ENCODE results near the gene APOBEC4.

APOBEC4 gene

DNA sequence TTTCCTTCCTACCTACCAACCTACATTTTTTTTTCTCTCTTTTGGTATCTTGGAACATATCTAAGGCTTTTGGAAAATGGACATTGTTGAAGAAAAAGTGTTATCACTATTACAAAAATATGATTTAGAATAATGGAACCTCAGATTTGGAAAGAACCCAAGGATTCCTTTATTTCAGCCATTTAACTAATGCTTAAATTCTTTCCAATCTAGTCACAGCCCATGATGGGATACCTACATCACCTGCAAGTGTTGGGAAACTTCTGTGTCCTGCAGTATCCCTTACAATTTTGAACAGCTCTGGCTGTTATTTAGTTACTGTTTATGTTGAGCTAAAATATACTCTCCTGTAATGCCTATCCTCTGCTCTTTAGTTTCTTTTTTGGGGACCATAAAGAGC lies 22.3 kb upstream of the APOBEC4 start:
- no peaks in the 10 kb centered on the region for H3K9me3 ChIP-seq (ENCODE audit: control insufficient read depth, low read length)
- H3K4me1 ChIP-seq (ENCODE audit: control insufficient read depth, insufficient read depth, low read length, poor library complexity, severe bottlenecking): no peaks in the 10 kb centered on the region
- H3K4me3 ChIP-seq (ENCODE audit: insufficient read depth, low read depth, low read length, poor library complexity, severe bottlenecking): no peak overlapping the region
- H3K27me3 ChIP-seq (replicated peaks; ENCODE audit: control insufficient read depth, insufficient read depth, low read length, poor library complexity, severe bottlenecking): no peaks in the 10 kb centered on the region
- no peak for DNase-seq
- H3K36me3 ChIP-seq (ENCODE audit: control insufficient read depth, insufficient read depth, low read length): no peaks in the 10 kb centered on the region
- no peak overlapping the region for H3K27ac ChIP-seq (ENCODE audit: insufficient read depth, low read length, poor library complexity, severe bottlenecking)

DNA sequence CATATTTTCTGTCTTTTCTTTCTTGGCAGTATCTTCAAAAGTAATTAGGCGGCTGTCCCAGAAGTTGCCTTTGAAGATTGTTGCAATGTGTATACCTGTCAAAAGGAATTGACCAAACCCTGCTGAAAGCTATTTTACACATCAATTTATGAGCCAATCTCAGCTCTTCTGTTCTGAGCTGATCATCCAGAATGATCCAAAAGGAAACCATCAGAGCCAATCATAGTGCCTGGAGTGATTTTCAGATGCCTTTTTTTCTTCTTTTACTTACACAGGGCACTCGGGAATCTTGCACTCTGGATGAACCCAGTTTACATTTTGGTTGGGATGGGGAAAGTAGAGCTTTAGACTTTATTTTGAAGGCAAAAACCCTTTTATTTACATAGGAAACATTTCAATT lies 21.8 kb upstream of the APOBEC4 start:
- no peaks in the 10 kb centered on the region for H3K36me3 ChIP-seq (ENCODE audit: control insufficient read depth, insufficient read depth, low read length)
- no peak for DNase-seq
- no peaks in the 10 kb centered on the region for H3K4me1 ChIP-seq (ENCODE audit: control insufficient read depth, insufficient read depth, low read length, poor library complexity, severe bottlenecking)
- H3K27me3 ChIP-seq (replicated peaks; ENCODE audit: control insufficient read depth, insufficient read depth, low read length, poor library complexity, severe bottlenecking): no peaks in the 10 kb centered on the region
- no peaks in the 10 kb centered on the region for H3K9me3 ChIP-seq (ENCODE audit: control insufficient read depth, low read length)
- no peak overlapping the region for H3K27ac ChIP-seq (ENCODE audit: insufficient read depth, low read length, poor library complexity, severe bottlenecking)
- H3K4me3 ChIP-seq (ENCODE audit: insufficient read depth, low read depth, low read length, poor library complexity, severe bottlenecking): no peak overlapping the region

DNA sequence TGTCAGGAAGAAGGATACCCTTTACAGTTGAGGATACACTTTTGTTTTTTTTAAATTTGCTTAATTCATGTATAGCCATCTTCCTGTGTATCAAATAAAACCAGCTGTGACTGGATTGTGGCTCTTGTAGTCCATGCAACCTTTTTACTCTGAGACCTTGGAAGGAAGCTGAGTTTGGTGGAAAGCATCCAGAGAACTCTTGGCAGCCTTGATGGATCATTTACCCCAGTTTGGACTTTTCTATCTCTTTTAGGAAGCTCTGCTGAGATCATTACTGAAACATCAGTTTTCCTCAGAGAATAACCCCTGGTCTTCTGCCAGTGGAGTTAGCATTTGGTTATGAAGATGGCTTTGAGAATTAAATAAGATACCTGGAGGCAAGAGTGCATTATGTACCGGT lies 21.2 kb upstream of the APOBEC4 start:
- Histone ChIP-seq H3K4me3 (ENCODE audit: insufficient read depth, low read depth, low read length, poor library complexity, severe bottlenecking) (no peak overlapping the region), H3K27me3 (replicated peaks; ENCODE audit: control insufficient read depth, insufficient read depth, low read length, poor library complexity, severe bottlenecking) (no peaks in the 10 kb centered on the region), H3K27ac (ENCODE audit: insufficient read depth, low read length, poor library complexity, severe bottlenecking) (no peak overlapping the region), H3K9me3 (ENCODE audit: control insufficient read depth, low read length) (no peaks in the 10 kb centered on the region), H3K36me3 (ENCODE audit: control insufficient read depth, insufficient read depth, low read length) (no peaks in the 10 kb centered on the region), H3K4me1 (ENCODE audit: control insufficient read depth, insufficient read depth, low read length, poor library complexity, severe bottlenecking) (no peaks in the 10 kb centered on the region)
- no peak for DNase-seq

DNA sequence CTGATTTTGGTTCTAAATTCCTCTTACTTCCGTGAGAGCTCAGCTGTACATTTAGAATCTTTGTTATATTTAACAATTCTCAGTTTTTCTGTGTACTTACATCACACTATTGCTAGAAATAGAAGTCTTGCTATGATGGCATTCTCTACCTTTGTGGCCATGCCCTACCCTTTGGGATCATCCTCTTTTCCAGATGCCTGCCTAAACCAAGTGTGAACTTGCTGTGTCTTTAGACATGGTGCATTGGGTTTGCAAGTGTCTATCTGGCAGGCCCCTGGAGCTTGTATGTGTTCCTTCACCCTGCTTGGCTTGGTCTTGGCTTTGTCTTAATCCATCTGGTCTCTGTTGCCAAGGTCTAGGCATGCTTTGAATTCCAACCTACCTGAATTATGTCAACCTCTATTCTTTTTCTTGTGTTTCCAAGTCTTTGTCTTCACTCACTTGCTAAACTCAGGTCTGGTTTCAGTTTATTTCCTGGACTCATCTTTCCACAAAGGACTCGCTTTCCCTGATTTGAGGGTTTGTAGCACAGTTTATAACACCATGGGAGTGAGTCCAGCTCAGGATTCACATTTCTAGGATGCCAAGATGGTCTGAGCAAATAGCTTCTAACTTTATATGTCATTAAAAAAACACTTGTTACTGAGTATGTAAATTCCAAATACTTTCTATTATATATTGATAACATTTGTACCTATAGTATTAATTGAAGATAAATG lies 20.6 kb upstream of the APOBEC4 start:
- no peaks in the 10 kb centered on the region for H3K4me1 ChIP-seq (ENCODE audit: control insufficient read depth, insufficient read depth, low read length, poor library complexity, severe bottlenecking)

DNA sequence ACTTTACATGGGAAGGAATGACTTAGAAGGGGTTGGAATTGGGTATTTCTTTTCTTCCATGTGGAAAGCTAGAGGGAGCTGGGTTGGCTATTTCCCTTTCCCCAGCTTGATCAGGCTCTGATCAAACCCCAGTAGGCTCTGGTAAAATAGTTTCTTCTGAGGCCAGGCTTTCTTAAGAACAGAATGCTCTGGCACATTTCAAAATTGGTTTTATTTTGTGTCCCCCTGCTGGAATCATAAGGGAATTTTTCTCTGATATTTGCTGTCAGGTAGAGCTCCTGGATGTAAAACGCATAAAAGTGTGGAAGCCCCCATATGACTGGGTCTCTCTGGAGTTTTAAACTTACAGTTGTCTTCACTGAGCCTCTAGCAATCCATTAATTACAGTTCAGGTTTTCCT lies 17.1 kb upstream of the APOBEC4 start:
- Histone ChIP-seq H3K9me3 (ENCODE audit: control insufficient read depth, low read length) (no peaks in the 10 kb centered on the region), H3K27me3 (replicated peaks; ENCODE audit: control insufficient read depth, insufficient read depth, low read length, poor library complexity, severe bottlenecking) (no peaks in the 10 kb centered on the region), H3K4me1 (ENCODE audit: control insufficient read depth, insufficient read depth, low read length, poor library complexity, severe bottlenecking) (no peaks in the 10 kb centered on the region), H3K36me3 (ENCODE audit: control insufficient read depth, insufficient read depth, low read length) (no peaks in the 10 kb centered on the region), H3K27ac (ENCODE audit: insufficient read depth, low read length, poor library complexity, severe bottlenecking) (no peak overlapping the region), H3K4me3 (ENCODE audit: insufficient read depth, low read depth, low read length, poor library complexity, severe bottlenecking) (no peak overlapping the region)
- DNase-seq: no peak

More for the DNA sequence above, 20.6 kb upstream of the APOBEC4 start:
- Histone ChIP-seq H3K27ac (ENCODE audit: insufficient read depth, low read length, poor library complexity, severe bottlenecking) (no peak overlapping the region), H3K4me3 (ENCODE audit: insufficient read depth, low read depth, low read length, poor library complexity, severe bottlenecking) (no peak overlapping the region), H3K36me3 (ENCODE audit: control insufficient read depth, insufficient read depth, low read length) (no peaks in the 10 kb centered on the region), H3K9me3 (ENCODE audit: control insufficient read depth, low read length) (no peaks in the 10 kb centered on the region), H3K27me3 (replicated peaks; ENCODE audit: control insufficient read depth, insufficient read depth, low read length, poor library complexity, severe bottlenecking) (no peaks in the 10 kb centered on the region)
- DNase-seq: no peak

DNA sequence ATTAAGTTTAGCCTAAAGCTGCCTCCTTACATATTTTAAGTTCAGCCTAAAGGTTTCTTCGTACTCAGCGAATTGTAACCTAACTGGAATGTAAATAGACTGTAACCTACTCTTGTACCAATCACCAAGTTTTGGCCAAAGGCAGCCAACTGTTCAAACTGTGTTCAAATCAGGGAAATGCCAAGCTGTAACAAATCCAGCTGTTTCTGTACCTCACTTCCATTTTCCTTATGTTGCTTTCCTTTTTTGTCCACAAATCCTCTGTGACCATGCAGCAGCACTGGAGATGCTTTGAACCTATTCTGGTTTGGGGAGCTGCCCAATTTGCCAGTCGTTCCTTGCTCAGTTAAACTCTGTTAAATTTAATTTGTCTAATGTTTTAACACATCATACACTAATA lies 3.2 kb upstream of the APOBEC4 start:
- Histone ChIP-seq H3K27ac (ENCODE audit: insufficient read depth, low read length, poor library complexity, severe bottlenecking) (no peak overlapping the region), H3K27me3 (replicated peaks; ENCODE audit: control insufficient read depth, insufficient read depth, low read length, poor library complexity, severe bottlenecking) (no peaks in the 10 kb centered on the region), H3K36me3 (ENCODE audit: control insufficient read depth, insufficient read depth, low read length) (no peaks in the 10 kb centered on the region), H3K9me3 (ENCODE audit: control insufficient read depth, low read length) (no peaks in the 10 kb centered on the region), H3K4me3 (ENCODE audit: insufficient read depth, low read depth, low read length, poor library complexity, severe bottlenecking) (no peak overlapping the region), H3K4me1 (ENCODE audit: control insufficient read depth, insufficient read depth, low read length, poor library complexity, severe bottlenecking) (peaks cover 6% of the 10 kb centered on the region)
- no peak for DNase-seq

DNA sequence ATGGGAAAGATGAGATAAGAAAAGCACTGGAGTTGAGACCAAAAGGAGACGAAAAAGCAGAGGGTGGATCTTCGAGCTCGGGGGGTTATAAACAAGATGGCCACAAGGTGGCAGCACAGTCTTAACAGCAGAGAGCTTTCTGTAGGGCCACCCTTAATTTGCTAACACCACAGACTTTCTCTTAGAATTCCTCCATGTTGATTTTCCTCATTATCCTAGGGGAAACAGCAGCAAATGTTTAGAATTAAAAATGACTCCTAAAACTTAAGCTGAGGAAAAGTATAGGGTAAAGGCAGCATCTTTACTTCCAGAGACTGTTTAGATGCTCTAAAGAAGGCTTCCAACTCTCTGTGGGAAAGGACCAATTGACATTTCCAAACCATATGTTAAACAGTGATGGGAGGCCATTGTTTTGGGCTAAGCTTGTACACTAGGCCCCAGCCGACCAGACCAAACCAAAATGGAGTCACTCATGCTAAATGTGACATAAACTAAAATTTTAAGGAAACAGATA lies 2.5 kb upstream of the APOBEC4 start:
- no peaks in the 10 kb centered on the region for H3K27me3 ChIP-seq (replicated peaks; ENCODE audit: control insufficient read depth, insufficient read depth, low read length, poor library complexity, severe bottlenecking)
- no peak overlapping the region for H3K4me3 ChIP-seq (ENCODE audit: insufficient read depth, low read depth, low read length, poor library complexity, severe bottlenecking)
- peak; percentile 25 to 51 (median 25) for DNase-seq
- H3K9me3 ChIP-seq (ENCODE audit: control insufficient read depth, low read length): no peaks in the 10 kb centered on the region
- no peaks in the 10 kb centered on the region for H3K36me3 ChIP-seq (ENCODE audit: control insufficient read depth, insufficient read depth, low read length)
- H3K27ac ChIP-seq (ENCODE audit: insufficient read depth, low read length, poor library complexity, severe bottlenecking): no peak overlapping the region
- H3K4me1 ChIP-seq (ENCODE audit: control insufficient read depth, insufficient read depth, low read length, poor library complexity, severe bottlenecking): peaks cover 7% of the 10 kb centered on the region

DNA sequence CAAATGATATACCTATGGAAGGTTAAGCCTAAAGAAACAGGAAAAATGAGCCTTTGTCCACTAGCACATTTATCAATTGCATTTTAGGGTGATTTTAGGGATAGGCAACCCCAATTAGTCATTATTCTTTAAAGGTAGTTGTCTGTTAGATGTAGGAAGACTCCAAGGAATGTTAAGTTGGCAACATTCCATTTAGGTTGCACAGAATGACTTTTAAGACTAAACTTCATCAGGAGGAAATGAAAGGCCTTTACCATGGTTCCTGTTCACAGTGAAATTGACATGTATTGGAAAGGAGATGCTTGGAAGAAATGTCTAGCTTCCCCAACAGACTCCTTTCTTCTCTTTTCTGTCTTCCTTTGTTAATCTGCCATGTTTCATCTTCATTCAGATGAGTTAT lies 1.6 kb upstream of the APOBEC4 start:
- no peaks in the 10 kb centered on the region for H3K36me3 ChIP-seq (ENCODE audit: control insufficient read depth, insufficient read depth, low read length)
- no peak overlapping the region for H3K27ac ChIP-seq (ENCODE audit: insufficient read depth, low read length, poor library complexity, severe bottlenecking)
- H3K4me3 ChIP-seq (ENCODE audit: insufficient read depth, low read depth, low read length, poor library complexity, severe bottlenecking): no peak overlapping the region
- H3K9me3 ChIP-seq (ENCODE audit: control insufficient read depth, low read length): no peaks in the 10 kb centered on the region
- H3K27me3 ChIP-seq (replicated peaks; ENCODE audit: control insufficient read depth, insufficient read depth, low read length, poor library complexity, severe bottlenecking): no peaks in the 10 kb centered on the region
- H3K4me1 ChIP-seq (ENCODE audit: control insufficient read depth, insufficient read depth, low read length, poor library complexity, severe bottlenecking): peaks cover 7% of the 10 kb centered on the region
- DNase-seq: no peak

DNA sequence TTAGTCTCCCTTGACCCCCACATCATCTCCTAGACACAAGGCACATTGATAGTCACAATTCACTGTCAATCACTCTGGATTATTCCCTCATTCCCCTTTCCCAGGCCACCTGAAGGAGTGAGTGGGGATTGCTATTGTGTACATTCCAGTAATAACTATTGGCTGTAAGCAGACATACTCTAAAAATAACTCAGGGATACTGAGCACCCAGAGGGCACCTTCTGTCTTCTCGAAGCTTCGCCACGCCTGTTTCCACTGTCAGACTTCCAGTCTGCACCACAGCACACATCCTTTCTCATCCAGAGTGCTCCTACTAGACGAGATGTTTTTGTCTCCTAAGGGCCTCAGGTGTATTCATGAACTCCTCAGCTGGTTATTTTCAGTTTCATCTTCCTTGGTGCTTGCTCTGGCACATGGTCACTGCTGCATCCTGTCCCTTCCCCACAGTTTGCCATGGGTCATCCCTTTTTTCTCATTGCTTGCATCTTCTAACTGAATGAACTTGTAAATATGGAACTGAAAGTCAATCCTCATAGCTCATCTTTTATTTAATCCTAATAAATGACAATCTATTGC lies 848 bp upstream of the APOBEC4 start:
- H3K27me3 ChIP-seq (replicated peaks; ENCODE audit: control insufficient read depth, insufficient read depth, low read length, poor library complexity, severe bottlenecking): no peaks in the 10 kb centered on the region
- no peak overlapping the region for H3K4me3 ChIP-seq (ENCODE audit: insufficient read depth, low read depth, low read length, poor library complexity, severe bottlenecking)
- H3K36me3 ChIP-seq (ENCODE audit: control insufficient read depth, insufficient read depth, low read length): no peaks in the 10 kb centered on the region
- DNase-seq: no peak
- H3K9me3 ChIP-seq (ENCODE audit: control insufficient read depth, low read length): no peaks in the 10 kb centered on the region
- no peak overlapping the region for H3K27ac ChIP-seq (ENCODE audit: insufficient read depth, low read length, poor library complexity, severe bottlenecking)
- peaks cover 7% of the 10 kb centered on the region for H3K4me1 ChIP-seq (ENCODE audit: control insufficient read depth, insufficient read depth, low read length, poor library complexity, severe bottlenecking)

DNA sequence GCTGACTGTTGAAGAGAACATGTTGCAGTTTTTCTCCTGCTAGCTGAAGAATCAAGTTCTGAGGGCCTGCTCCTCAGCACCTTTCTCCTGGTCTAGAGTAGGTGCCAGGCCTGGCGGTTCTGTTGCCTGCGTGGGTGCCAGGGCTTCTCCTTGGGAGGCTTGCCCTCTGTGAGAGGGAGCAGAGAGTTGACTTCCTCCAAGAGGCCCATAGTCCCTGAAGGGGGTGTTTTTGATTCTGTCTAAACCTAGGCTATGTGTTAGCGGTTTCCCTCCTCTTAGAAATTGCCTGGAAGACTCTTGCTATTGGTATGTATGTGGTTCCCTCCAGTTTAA lies 312 bp upstream of the APOBEC4 start:
- Histone ChIP-seq H3K4me3 (ENCODE audit: insufficient read depth, low read depth, low read length, poor library complexity, severe bottlenecking) (no peak overlapping the region), H3K27ac (ENCODE audit: insufficient read depth, low read length, poor library complexity, severe bottlenecking) (no peak overlapping the region), H3K4me1 (ENCODE audit: control insufficient read depth, insufficient read depth, low read length, poor library complexity, severe bottlenecking) (peaks cover 7% of the 10 kb centered on the region), H3K36me3 (ENCODE audit: control insufficient read depth, insufficient read depth, low read length) (no peaks in the 10 kb centered on the region), H3K9me3 (ENCODE audit: control insufficient read depth, low read length) (no peaks in the 10 kb centered on the region), H3K27me3 (replicated peaks; ENCODE audit: control insufficient read depth, insufficient read depth, low read length, poor library complexity, severe bottlenecking) (no peaks in the 10 kb centered on the region)
- DNase-seq: no peak
